Measurements from ENCODE around the gene RETREG1. TPM values are rescaled to one million over a fixed set of nuclear protein-coding genes. Genes with fewer than 3 reads are reported as not detected.

RETREG1 gene
- total and polyA plus RNA-seq, 8 donors: 1.9 to 26.0 (median 2.5) TPM

GRCh38 chr5:16571016-16571415, 45.8 kb downstream of the RETREG1 start:
- no peaks in the 10 kb centered on the region for H3K27me3 ChIP-seq
- H3K36me3 ChIP-seq: no peaks in the 10 kb centered on the region
- TF ChIP-seq, protein P1, sequence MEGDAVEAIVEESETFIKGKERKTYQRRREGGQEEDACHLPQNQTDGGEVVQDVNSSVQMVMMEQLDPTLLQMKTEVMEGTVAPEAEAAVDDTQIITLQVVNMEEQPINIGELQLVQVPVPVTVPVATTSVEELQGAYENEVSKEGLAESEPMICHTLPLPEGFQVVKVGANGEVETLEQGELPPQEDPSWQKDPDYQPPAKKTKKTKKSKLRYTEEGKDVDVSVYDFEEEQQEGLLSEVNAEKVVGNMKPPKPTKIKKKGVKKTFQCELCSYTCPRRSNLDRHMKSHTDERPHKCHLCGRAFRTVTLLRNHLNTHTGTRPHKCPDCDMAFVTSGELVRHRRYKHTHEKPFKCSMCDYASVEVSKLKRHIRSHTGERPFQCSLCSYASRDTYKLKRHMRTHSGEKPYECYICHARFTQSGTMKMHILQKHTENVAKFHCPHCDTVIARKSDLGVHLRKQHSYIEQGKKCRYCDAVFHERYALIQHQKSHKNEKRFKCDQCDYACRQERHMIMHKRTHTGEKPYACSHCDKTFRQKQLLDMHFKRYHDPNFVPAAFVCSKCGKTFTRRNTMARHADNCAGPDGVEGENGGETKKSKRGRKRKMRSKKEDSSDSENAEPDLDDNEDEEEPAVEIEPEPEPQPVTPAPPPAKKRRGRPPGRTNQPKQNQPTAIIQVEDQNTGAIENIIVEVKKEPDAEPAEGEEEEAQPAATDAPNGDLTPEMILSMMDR (IDR thresholded peaks at IDR 0.05): no peak
- intact Hi-C loops (cut with DNase I): no loop called here
- no peak overlapping the region for H3K4me3 ChIP-seq
- DNase-seq: no peak
- ATAC-seq: no peak
- H3K4me1 ChIP-seq: no peaks in the 10 kb centered on the region
- H3K27ac ChIP-seq: no peak overlapping the region
- no peaks in the 10 kb centered on the region for H3K9me3 ChIP-seq

- H3K27me3 ChIP-seq: no peaks in the 10 kb centered on the region
- ATAC-seq (no peak), DNase-seq (no peak)
- TF ChIP-seq, protein P1 (IDR thresholded peaks at IDR 0.05): no peak
- no peak overlapping the region for H3K4me3 ChIP-seq
- no peaks in the 10 kb centered on the region for H3K9me3 ChIP-seq
- no peaks in the 10 kb centered on the region for H3K36me3 ChIP-seq
- H3K27ac ChIP-seq: no peak overlapping the region
- no peaks in the 10 kb centered on the region for H3K4me1 ChIP-seq
- intact Hi-C loops (cut with DNase I): no loop called here
Observed at GRCh38 chr5:16570121-16570815, 46.5 kb downstream of the RETREG1 start.

GRCh38 chr5:16568875-16569580, 47.8 kb downstream of the RETREG1 start:
- no peaks in the 10 kb centered on the region for H3K36me3 ChIP-seq
- H3K4me1 ChIP-seq: no peaks in the 10 kb centered on the region
- TF ChIP-seq, protein P1 (IDR thresholded peaks at IDR 0.05): no peak
- H3K4me3 ChIP-seq: no peak overlapping the region
- no peaks in the 10 kb centered on the region for H3K9me3 ChIP-seq
- ATAC-seq: no peak
- DNase-seq: no peak
- intact Hi-C loops (cut with DNase I): no loop called here
- no peaks in the 10 kb centered on the region for H3K27me3 ChIP-seq
- H3K27ac ChIP-seq: no peak overlapping the region

- DNase-seq (no peak), ATAC-seq (no peak)
- Histone ChIP-seq H3K36me3 (no peaks in the 10 kb centered on the region), H3K4me3 (no peak overlapping the region), H3K27me3 (no peaks in the 10 kb centered on the region), H3K27ac (no peak overlapping the region), H3K9me3 (no peaks in the 10 kb centered on the region), H3K4me1 (no peaks in the 10 kb centered on the region)
- TF ChIP-seq, protein P1 (IDR thresholded peaks at IDR 0.05): no peak
- intact Hi-C loops (cut with DNase I): no loop called here
Observed at GRCh38 chr5:16567365-16567764, 49.4 kb downstream of the RETREG1 start.

- H3K27ac ChIP-seq: no peak overlapping the region
- no peaks in the 10 kb centered on the region for H3K36me3 ChIP-seq
- intact Hi-C loops (cut with DNase I): no loop called here
- TF ChIP-seq, protein P1 (IDR thresholded peaks at IDR 0.05): no peak
- H3K9me3 ChIP-seq: no peaks in the 10 kb centered on the region
- H3K27me3 ChIP-seq: no peaks in the 10 kb centered on the region
- no peak overlapping the region for H3K4me3 ChIP-seq
- ATAC-seq (no peak), DNase-seq (no peak)
- H3K4me1 ChIP-seq: no peaks in the 10 kb centered on the region
Observed at GRCh38 chr5:16565118-16565517, 51.7 kb downstream of the RETREG1 start.

All from left lung (tissue), 10 donors.